GM21526 (cell line): ENCODE data around the gene AARS2.

Experiments
- ATAC-seq: cut with Tn5 transposase; IDR thresholded peaks from one replicate; pipeline ENCODE4 v1.9.1; 2021; ENCODE audit warnings: moderate library complexity; ENCODE audit not compliant: unreplicated experiment, low FRiP score

The AARS2 gene

GRCh38 chr6:44278315-44278714 lies 34.8 kb downstream of the AARS2 start:
- ATAC-seq = no peak

- ATAC-seq = no peak
These were observed 35.4 kb downstream of the AARS2 start for GRCh38 chr6:44277763-44278162.

GRCh38 chr6:44276667-44277640 lies 36.2 kb downstream of the AARS2 start:
- ATAC-seq = no peak

- ATAC-seq = no peak
These were observed 37.1 kb downstream of the AARS2 start for GRCh38 chr6:44275749-44276648.

- ATAC-seq = no peak
These were observed 37.8 kb downstream of the AARS2 start for GRCh38 chr6:44275271-44275748.

- ATAC-seq = no peak
These were observed 39.5 kb downstream of the AARS2 start for GRCh38 chr6:44273617-44274016.

GRCh38 chr6:44272999-44273566 lies 40.1 kb downstream of the AARS2 start:
- ATAC-seq = no peak

GRCh38 chr6:44272529-44272928 lies 40.6 kb downstream of the AARS2 start:
- no peak for ATAC-seq

GRCh38 chr6:44271914-44272313 lies 41.2 kb downstream of the AARS2 start:
- no peak for ATAC-seq

GRCh38 chr6:44271406-44271723 lies 41.8 kb downstream of the AARS2 start:
- no peak for ATAC-seq

- ATAC-seq = no peak
These were observed 42.4 kb downstream of the AARS2 start for GRCh38 chr6:44270526-44271405.

- ATAC-seq = no peak
These were observed 43.1 kb downstream of the AARS2 start, which contains the start of gene TMEM151B for GRCh38 chr6:44269921-44270525. Gene TMEM151B, plus strand, starts transcription at chr6:44270450. Its CDS starts 293 bp downstream, at chr6:44270743.

GRCh38 chr6:44269178-44269920 lies 43.8 kb downstream of the AARS2 start:
- ATAC-seq = no peak

- no peak for ATAC-seq
These were observed 45.0 kb downstream of the AARS2 start for GRCh38 chr6:44268095-44268628.

- ATAC-seq = no peak
These were observed 45.9 kb downstream of the AARS2 start for GRCh38 chr6:44267252-44267651.

GRCh38 chr6:44266347-44266746 lies 46.8 kb downstream of the AARS2 start:
- no peak for ATAC-seq

GRCh38 chr6:44265722-44266233 lies 47.4 kb downstream of the AARS2 start:
- ATAC-seq = no peak

- ATAC-seq = peak; percentile 29
These were observed 48.0 kb downstream of the AARS2 start, which contains the start of gene NFKBIE for GRCh38 chr6:44265007-44265721. Gene NFKBIE, minus strand, starts transcription at chr6:44265551. Its CDS starts 205 bp downstream, at chr6:44265346.
